HG03469 (cell line): ENCODE data around the gene PHACTR1.

Source experiments
- ATAC-seq: cut with Tn5 transposase; IDR thresholded peaks from one replicate; pipeline ENCODE4 v1.9.1; 2021; ENCODE audit warnings: mild to moderate bottlenecking, moderate library complexity, moderate number of reproducible peaks; ENCODE audit not compliant: unreplicated experiment

PHACTR1 gene

DNA sequence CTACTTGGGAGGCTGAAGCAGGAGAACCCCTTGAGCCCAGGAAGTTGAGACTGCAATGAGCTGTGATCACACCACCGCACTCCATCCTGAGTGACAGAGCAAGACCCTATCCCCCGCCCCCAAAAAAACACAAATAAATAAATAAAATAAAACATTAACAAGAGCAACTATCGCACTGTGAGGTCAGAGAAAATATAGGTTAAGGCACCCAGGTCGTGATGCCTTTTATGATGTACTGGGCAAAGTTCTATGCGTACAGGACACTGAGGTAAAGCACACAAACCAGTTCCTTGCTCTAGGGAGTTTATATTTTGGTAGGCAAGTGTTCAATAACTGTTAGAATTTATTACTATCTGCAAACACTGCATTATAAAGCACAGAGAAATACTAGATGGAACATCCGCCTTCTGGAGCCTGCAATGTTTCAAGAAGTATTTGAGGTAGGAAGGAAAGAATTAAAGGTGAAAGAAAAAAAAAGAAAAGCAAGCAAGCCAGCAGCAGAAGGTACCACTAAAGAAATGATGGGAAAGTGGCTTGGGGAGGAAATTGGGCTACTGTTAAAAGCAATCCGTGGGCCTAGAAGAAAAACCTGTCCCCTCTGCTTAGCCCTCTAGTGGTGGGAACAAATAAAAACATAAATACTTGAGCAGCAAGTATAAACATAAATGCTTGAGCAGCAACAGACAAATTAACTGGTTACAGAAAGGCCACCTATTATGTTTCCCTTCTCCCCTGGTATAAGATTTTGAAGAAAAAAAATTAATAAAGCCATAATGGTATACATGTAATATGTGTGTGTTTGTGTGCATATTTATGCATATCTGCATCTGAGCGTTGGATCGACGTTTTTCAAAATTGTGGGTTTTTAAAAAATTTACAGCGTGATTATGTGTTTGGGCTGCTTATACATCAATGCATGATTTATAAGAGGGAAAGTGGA, 128.0 kb downstream of the PHACTR1 start:
- ATAC-seq = no peak

DNA sequence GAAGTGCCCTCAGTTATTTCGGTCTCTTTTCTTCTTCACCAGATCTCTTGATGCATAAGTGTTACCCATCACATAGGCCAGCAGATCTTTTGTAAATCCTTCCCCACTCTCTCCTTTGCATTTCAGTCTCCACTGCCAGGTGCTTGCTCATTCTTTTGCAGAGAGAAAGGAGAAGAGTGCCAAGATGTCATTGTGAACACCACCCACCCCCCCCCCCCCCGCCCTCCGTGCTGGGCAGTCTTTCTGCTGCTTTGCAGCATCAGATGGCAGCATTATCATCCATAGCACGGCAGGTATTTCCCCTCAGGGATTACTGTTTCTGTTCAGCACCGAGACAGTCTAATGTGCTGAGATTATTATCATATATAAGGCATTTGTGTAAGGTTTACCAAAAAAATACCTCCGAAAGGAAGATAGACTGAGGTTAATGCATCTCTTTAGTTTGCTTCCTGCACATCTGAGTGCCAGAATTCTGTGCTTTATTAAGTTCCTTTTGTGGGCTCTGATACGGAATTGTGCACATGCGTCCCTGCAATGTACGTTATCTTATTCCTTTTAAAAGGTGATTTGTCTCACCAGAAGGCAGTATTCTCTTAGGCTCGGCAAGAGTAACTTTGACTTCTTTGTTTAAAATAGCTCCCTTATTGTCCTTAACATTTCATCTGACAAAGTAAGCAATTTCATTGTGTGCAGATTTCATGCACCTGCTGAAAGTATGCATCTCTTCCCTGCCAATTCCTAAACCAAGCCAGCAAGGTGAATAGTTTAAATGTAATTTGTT, 128.8 kb downstream of the PHACTR1 start:
- no peak for ATAC-seq

DNA sequence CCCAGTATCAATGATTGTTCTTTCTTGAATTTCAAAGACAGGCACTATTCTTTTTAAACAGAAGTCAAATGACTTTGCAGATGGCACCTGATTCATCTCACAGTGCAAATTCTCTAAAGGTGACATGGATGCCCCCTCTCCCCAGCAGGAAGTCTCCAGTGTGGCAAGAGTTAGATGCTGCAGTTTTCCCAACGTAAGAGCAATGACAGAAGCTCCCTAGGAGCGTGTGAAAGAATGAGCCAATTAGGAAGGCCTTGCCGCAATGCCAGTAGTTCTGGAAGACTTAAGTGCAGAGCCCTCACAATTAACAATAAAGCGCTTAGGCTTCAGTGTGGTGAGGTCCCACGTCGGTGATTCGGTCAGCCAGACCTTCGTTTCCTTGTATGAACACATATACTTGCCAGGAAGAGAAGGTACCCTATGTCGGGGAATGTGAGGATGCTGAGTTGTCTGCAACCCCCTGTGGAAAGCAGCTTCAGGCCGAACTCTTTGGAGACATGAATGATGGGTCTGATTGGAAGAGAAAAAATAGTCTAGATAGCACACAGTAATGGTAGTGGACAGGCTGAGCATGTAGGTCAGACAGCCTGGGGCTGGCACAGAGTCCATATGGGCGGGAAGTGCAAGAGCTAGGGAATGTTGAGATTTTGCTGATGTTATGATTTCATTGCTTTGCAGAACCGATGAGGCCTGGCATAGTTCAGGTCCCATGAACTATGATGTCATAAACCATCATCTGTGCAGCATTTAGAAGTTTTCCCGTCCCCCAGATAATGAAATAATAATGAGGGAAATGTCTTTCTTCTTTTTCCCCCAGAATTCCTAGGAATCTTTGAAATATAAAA, 132.6 kb downstream of the PHACTR1 start:
- ATAC-seq = no peak

DNA sequence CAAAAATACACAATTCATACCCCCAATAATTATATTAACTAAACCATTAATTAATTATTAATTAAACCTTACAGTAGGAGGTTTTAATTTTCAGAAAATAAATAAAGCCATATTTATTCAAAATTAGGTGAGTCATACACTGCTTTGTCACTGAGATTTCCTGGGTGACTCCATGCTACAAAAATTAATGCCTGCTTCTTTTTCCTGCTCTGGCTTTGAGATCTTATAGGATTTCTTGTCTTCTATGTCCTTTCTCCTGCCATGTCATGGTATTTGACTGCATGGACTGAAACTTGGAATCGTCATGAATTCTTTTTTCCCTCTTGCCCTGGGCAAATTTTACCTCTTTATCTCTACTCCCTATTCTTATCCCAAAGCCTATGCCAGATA, 133.2 kb downstream of the PHACTR1 start:
- ATAC-seq = no peak

DNA sequence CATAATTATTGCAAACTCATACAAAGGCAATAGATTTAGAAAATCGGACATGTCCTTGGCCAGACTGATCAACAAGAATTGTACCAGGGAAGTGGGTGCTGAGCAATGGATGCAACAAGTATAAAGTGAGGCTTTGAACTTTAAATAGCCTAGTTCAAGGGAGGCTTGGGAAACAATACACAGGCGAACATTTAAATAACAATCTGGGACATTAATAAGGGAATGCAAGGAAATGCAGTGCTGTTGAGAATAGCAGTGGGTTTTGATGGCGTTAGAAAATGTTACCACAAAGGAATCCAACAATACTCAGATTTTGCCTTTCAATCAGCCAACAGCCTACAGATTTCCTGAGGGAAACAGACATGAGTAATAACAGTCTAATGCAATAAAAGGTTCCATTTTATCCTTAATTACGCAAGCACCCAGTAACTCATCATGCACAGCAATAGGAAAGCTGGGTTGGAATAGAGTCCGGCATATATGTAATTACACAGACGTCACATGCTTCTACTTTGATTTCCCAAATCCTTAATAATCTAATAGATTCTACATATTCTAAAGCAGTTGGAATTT, 134.6 kb downstream of the PHACTR1 start:
- ATAC-seq = no peak

DNA sequence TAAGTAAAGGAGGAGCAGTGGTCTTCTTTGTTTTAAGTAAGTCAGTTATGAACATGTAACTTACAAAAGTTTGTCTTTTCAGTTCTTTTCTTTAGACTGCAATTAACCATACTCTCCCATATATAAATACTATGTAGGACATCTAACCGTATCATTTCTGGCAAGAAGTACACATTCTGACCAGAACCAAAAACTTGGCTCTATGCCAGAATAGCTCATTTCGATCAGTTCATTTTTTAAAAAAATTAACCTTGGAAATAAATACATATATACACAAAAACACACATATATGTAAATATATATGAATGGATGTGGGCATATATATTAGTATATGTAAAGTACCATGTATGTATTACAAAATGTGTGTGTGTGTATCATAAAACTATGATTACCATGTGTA, 145.0 kb downstream of the PHACTR1 start:
- ATAC-seq = no peak

DNA sequence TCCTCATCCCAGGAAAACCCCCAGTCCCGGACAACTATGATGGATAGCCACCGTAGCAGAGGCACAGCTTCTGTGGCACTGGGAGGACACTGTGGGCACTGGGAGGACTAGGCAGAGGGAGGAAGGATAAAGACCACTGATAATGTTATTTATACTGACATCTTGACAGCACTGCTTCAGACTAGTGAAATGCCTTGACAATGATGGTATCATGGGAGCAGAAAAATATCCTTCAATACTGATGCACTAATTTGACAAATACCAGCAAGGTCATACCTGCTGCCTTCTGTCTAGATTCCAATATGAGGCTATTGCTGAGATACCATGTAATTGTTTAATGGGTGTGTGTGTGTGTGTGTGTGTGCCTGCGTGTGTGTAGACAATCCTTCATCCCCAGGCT, 148.6 kb downstream of the PHACTR1 start:
- no peak for ATAC-seq

DNA sequence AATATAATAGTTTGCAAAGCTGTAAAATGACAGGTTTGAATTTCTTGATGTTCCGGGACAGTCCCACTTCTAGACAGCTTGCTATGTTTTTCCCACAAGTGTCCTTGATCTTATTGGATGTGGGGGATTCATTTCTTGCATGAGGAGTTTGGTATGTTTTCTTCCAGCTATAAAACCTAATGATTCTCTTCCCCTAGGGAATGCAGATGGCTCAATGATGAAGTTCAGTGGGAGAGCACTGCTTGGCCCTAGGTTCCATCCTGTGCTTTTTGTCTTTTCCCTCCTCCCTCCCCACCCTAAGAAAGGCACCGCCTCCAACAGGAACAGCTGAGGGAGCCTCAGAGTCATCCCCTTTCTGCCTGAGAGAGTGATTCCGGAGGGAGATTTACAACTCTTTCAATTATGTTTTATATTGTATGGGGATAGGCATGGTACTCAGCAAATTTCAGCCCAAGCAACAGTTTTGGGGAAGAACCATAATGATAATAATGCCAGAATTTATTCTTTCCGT, 149.2 kb downstream of the PHACTR1 start:
- no peak for ATAC-seq

DNA sequence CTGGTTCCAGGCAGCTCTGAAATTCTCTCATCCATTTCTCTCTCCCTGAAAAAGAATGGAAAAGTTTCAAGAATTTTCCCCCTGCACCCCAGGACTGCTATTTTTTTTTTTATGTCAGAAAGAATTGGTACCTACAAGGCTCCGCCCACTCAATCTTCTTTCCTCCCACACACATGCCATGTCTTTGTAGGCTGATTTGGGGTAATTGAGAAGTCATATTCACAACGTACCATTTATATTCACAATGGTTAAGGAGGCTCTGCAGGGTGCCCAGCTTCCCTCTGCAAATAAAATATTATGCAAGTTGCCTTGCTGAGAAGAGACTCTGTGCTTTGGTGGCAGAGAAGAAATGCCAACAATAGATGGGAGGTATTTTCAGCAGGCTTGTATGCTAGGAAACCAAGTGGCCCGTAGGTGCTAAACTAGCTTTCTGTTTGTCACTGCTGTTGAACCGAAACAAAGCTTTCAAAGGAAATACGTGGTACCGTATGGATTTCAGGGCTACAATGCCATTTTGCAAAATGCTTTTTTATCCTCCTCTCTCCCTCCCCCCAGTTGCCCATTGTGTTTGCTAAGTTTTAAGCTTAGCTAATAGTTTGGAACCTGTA, 150.0 kb downstream of the PHACTR1 start:
- no peak for ATAC-seq

DNA sequence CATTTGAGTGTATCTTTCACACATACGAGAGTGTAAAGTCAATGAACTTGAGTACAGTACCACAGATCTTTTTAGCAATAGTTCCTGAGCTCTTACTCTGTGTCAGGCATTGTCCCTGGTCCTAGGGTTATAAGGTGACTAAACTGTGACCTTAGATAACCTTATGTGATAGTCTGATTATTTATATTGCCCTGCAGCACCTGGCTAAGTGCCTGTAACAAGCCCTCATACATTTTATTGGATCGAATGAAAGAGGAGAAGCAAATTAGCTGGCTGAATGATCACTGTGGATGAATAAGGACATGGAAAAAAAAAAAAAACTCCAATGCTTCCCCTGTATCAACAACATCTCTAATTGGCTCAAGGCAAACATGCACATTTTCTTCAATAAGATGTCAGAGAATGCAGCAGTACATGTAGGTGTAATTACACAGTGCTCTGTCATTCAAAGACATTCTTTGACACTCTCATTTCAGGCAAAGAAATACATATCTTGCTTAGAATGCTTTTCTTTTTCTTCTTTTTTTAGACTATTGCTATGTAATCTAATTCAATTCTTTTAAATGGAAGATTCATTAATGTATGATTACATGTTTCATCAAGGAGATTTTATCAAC, 153.4 kb downstream of the PHACTR1 start:
- no peak for ATAC-seq

DNA sequence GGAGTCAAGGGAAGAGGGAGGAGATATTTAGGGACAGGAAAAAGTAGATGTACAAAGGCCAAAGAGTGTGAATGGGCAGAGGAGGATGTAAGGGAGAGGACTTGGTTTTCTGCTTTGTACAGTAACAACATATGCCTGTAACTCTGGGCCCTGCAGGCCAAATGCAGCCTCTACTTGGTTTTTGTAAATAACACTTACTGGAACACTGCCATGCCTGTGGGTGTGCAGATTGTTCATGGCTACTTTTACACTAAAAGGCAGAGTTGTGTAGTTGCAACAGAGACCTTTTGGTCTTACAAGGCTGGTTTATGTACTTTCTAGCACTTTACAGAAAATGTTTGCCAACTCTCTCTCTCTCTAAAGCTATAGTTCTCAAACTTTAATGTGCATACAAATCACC, 157.1 kb downstream of the PHACTR1 start:
- no peak for ATAC-seq

DNA sequence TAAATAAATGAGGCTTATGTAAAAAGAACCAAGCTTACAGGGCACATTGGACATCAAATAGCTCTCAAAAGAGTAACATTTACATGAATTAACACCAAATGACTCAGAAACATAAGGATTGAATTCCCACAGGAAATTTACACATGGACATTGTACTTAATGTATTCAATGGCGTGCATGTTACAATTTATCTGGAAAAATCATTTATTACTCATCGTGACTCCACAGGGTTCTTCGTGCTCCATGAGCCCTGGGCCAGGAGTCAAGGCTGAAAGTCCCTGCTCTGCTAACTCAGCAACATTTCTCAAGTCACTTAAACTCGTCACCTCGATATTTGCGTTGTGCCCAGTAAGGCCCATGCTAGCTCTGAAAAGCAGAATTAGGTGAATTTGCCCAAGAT, 158.5 kb downstream of the PHACTR1 start:
- no peak for ATAC-seq

DNA sequence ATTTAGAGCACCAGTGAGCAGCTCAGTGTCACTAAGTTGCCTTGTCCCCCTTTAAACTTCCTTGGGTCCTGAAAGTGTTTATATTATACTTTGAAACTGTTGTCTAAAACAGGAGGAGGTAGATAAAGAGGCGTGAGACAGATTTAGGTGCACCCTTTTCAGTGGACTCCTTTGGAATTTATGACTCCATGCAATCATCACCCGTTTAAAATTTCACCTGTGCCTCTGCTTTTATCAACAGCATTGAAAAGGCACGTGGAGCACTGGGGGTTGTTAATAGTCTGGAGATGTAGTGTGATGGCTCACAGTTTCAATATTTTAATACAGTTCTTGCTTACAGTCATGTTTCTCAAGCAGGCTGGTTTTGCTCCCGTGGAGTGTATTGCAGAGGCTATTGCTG, 162.2 kb downstream of the PHACTR1 start:
- no peak for ATAC-seq

DNA sequence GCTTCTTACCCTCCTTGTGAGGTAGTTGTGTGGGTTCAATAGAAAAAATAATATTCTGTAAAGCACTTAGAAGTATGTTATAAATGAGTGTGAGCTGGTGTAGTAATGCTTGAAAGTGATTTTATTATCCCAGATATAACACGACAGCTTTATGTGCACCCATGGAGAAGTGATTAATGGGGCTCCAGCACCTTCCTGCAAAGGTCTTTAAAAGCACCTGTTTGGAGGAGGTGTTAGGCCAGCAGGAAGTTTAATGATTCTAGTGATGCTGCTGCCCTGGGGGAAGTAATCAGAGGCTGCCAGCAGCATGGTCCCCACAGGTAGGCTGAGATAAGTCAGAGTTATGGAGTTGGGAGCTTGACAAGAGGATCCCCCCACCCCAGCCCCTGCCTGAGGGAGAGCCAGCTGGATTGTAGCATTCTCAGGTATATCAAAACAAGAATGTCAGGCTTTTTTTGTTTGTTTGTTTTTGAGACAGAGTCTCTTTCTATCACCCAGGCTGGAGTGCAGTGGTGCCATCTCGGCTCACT, 166.3 kb downstream of the PHACTR1 start:
- ATAC-seq = no peak

DNA sequence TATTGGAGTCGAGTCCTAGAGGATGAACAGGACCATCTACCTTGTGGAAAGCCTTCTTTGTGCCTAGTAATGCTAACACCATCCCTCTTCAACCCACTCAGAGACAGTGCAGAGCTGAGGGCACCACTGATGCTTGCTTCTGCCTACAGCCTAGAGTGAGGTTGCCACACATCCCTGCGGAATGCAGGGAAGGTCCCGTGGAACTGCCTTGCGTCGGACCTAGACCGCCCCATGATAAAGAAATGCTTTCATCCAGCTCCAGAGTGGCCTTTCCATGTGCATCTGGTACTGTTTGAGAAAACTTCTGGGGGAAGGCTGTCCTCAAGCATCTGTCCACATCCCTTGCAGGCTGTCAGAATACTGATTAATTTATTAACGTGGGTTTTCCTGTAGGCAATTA, 168.4 kb downstream of the PHACTR1 start:
- no peak for ATAC-seq

DNA sequence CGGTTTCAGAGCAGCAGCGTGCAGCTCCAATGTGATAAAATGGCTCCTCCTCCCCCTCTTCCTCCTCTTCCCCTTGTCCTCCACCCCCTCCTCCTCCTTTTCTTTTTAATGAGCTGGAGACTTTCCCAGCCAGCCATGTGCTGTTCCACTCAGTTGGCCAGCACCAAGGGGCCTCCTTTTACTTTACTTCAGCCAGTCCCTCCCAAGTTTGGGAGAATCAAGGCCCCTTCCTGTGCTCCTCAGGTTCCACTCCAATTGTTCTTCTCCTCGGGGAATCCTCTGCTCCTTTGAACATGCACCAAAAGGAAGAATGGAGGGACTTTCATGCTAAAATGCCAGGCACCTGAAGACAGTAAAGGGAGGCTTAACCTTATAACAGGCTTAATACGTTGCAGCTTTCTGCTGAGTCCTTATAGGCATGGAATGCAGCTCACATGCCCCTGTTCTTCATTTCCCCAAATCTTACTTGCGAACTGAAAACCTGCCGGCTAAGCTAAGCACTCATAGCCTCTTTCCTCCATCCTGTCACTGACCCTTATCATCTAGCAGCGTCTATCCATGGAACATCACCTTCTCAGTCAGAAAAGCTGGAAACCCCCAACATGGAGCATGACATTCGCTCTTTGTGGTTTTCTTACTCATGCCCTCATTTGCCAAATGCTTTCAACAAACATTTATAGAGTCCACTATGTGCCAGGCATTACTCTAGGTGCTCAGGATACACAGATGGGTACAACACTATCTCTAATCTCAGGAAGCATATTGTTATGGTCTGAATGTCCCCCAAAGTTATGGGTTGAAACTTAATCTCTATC, 170.6 kb downstream of the PHACTR1 start:
- no peak for ATAC-seq

DNA sequence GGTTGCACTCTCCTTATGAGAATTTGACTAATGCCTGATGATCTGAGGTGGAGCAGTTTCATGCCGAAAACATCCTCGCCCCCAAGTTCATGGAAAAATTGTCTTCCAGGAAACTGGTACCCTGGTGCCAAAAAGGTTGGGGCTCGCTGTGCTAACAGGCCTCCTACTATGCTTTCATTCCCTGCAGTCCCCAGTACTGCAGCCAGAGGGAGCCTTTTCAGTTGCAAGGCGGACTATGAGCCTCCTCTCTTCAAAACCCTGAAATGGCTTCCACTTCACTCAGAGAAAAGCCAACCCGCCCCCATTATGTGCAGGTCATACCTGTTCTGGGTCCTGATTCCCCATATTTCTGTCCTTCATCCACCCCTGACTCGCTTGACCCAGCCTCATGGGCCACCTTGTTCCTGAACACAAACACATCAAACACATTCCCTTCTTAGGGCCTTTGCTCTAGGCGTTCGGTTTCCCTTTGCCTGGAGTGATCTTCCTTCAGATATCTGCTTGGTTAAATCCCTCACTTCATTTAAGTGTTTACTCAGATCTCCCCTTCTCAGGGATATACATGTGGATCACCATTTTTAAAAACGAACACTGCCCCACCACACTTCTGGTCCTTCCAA, 173.7 kb downstream of the PHACTR1 start:
- ATAC-seq = no peak

DNA sequence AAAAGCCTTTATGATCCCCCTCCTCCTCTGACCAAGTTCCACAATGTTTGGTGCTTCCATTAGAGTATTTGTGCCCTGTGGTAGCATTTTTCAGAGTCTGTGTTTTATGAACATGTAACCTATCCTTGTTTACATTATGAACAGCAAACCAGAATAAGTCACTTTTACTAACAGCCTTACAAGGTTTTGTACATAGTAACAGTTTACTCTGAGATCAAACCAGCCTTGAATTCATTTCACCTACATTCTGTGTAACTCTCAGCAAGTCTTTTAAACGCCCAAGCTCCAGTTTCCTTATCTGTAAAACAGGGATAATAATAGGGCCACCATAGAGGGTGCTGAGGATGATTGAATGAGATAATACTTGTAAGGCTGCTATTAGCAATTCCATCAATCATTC, 175.0 kb downstream of the PHACTR1 start:
- ATAC-seq = no peak
